Activated naive CD4-positive, alpha-beta T cell (primary cell): Measurements from ENCODE around the gene GNG4.

ENCODE experiments used
- DNase-seq, 4 experiments: peaks; one replicate each; lab custom pipeline; 2025; lab: John Stamatoyannopoulos, UW

GNG4 gene

GRCh38 chr1:235649368-235650163 is at the start of gene GNG4:
GNG4 (minus strand) TSS chr1:235649784; CDS start chr1:235583838, 65,946 bp downstream.
- DNase-seq, result no peak

- DNase-seq, result no peak
Observed at GRCh38 chr1:235697508-235697907, 47.9 kb upstream of the GNG4 start.

GRCh38 chr1:235689356-235689755 is 39.8 kb upstream of the GNG4 start:
- no peak for DNase-seq

- no peak for DNase-seq
Observed at GRCh38 chr1:235688096-235688495, 38.5 kb upstream of the GNG4 start.

GRCh38 chr1:235683653-235684052 is 34.1 kb upstream of the GNG4 start:
- no peak for DNase-seq

GRCh38 chr1:235682216-235682615 is 32.6 kb upstream of the GNG4 start:
- DNase-seq, result no peak

GRCh38 chr1:235679644-235680043 is 30.1 kb upstream of the GNG4 start:
- DNase-seq, result no peak

- DNase-seq, result no peak
Observed at GRCh38 chr1:235679005-235679404, 29.4 kb upstream of the GNG4 start.

GRCh38 chr1:235675152-235675890 is 25.7 kb upstream of the GNG4 start:
- no peak for DNase-seq

GRCh38 chr1:235673981-235674380 is 24.4 kb upstream of the GNG4 start:
- no peak for DNase-seq

GRCh38 chr1:235671992-235672391 is 22.4 kb upstream of the GNG4 start:
- DNase-seq, result no peak

GRCh38 chr1:235670157-235670776 is 20.7 kb upstream of the GNG4 start:
- DNase-seq, result no peak

- no peak for DNase-seq
Observed at GRCh38 chr1:235669277-235669676, 19.7 kb upstream of the GNG4 start.

GRCh38 chr1:235663628-235664027 is 14.0 kb upstream of the GNG4 start:
- DNase-seq, result no peak

- no peak for DNase-seq
Observed at GRCh38 chr1:235661568-235661967, 12.0 kb upstream of the GNG4 start.

- no peak for DNase-seq
Observed at GRCh38 chr1:235659186-235659771, 9.7 kb upstream of the GNG4 start.

- DNase-seq, result no peak
Observed at GRCh38 chr1:235657747-235658526, 8.4 kb upstream of the GNG4 start.

- no peak for DNase-seq
Observed at GRCh38 chr1:235657269-235657668, 7.7 kb upstream of the GNG4 start.

GRCh38 chr1:235652364-235652763 is 2.8 kb upstream of the GNG4 start:
- no peak for DNase-seq

GRCh38 chr1:235651170-235651806 is 1.7 kb upstream of the GNG4 start:
- DNase-seq, result no peak
